Liver (tissue), 9 donors: ENCODE measurements around the gene ST3GAL3. TPM values are rescaled to one million over a fixed set of nuclear protein-coding genes. Genes with fewer than 3 reads are reported as not detected.

ENCODE experiments used
- DNase-seq: peaks from one replicate; pipeline ENCODE4 v3.0.0-alpha.2; 2017; ENCODE audit warnings: low spot score
- H3K27ac ChIP-seq, 2 donors: one replicate each; pipeline ENCODE4 v1.7.0; 2013; ENCODE audit warnings: inconsistent platforms in 2 of 2, low read length in 2 of 2, control low read depth in 1 of 2, low read depth in 1 of 2, mild to moderate bottlenecking in 1 of 2
- H3K27me3 ChIP-seq, 4 donors: one replicate each; pipeline versions ENCODE4 v1.6.1 to v1.7.0; 2013; ENCODE audit warnings: low read length in 3 of 4, inconsistent platforms in 1 of 4, mild to moderate bottlenecking in 1 of 4, moderate library complexity in 1 of 4; ENCODE audit not compliant: control insufficient read depth in 4 of 4, insufficient read depth in 4 of 4
- H3K36me3 ChIP-seq, 4 donors: one replicate each; pipeline versions ENCODE4 v1.6.1 to v1.7.0; 2013; ENCODE audit warnings: low read length in 3 of 4, mild to moderate bottlenecking in 3 of 4, low read depth in 1 of 4, moderate library complexity in 1 of 4; ENCODE audit not compliant: control insufficient read depth in 4 of 4, insufficient read depth in 3 of 4
- H3K4me1 ChIP-seq, 4 donors: one replicate each; pipeline versions ENCODE4 v1.6.1 to v1.7.0; 2013; ENCODE audit warnings: low read length in 3 of 4, mild to moderate bottlenecking in 3 of 4, moderate library complexity in 1 of 4; ENCODE audit not compliant: control insufficient read depth in 4 of 4, insufficient read depth in 4 of 4
- H3K4me3 ChIP-seq, 3 donors: one replicate each; pipeline versions ENCODE4 v1.6.1 to v1.7.0; 2013; ENCODE audit warnings: low read length in 3 of 3, control low read depth in 1 of 3, low read depth in 1 of 3, mild to moderate bottlenecking in 1 of 3
- H3K9ac ChIP-seq, 2 donors: one replicate each; pipeline ENCODE4 v1.7.0; 2013; ENCODE audit warnings: low read length in 2 of 2, mild to moderate bottlenecking in 2 of 2, moderate library complexity in 2 of 2, control low read depth in 1 of 2, low read depth in 1 of 2
- H3K9me3 ChIP-seq, 4 donors: one replicate each; pipeline versions ENCODE4 v1.6.1 to v1.7.0; 2013; ENCODE audit warnings: low read length in 3 of 4; ENCODE audit not compliant: control insufficient read depth in 4 of 4
- ATF3 ChIP-seq: IDR thresholded peaks from 2 replicates; pipeline ENCODE4 v1.6.1; 2016; ENCODE audit warnings: antibody characterized with exemption
- CTCF ChIP-seq: fragments of 150-350 bp; IDR thresholded peaks from 2 replicates; pipeline ENCODE4 v1.5.1; 2017; ENCODE audit warnings: improper control_type of control experiment, low read depth, low read length; ENCODE audit not compliant: missing input control
- EGR1 ChIP-seq, 2 donors: IDR thresholded peaks; 2 replicates each; pipeline ENCODE4 v1.6.1; 2016 to 2018; ENCODE audit warnings: antibody characterized with exemption in 2 of 2, low read depth in 2 of 2
- FOXA1 ChIP-seq: IDR thresholded peaks from 2 replicates; pipeline ENCODE4 v1.6.1; 2016; ENCODE audit warnings: antibody characterized with exemption
- FOXA2 ChIP-seq: IDR thresholded peaks from 2 replicates; pipeline ENCODE4 v1.6.1; 2016; ENCODE audit warnings: antibody characterized with exemption
- GABPA ChIP-seq, 2 donors: IDR thresholded peaks in 1 of 2; conservative IDR thresholded peaks in 1 of 2; 2 replicates each; pipeline ENCODE4 v1.6.1; 2016; ENCODE audit warnings: antibody characterized with exemption in 2 of 2, mild to moderate bottlenecking in 1 of 2, moderate library complexity in 1 of 2
- HNF4A ChIP-seq, 2 donors: conservative IDR thresholded peaks; 2 replicates each; pipeline ENCODE4 v1.6.1; 2016; ENCODE audit warnings: antibody characterized with exemption in 2 of 2, mild to moderate bottlenecking in 2 of 2
- HNF4G ChIP-seq: IDR thresholded peaks from 2 replicates; pipeline ENCODE4 v1.6.1; 2016; ENCODE audit warnings: antibody characterized with exemption
- MAX ChIP-seq: IDR thresholded peaks from 2 replicates; pipeline ENCODE4 v1.6.1; 2016; ENCODE audit warnings: antibody characterized with exemption
- NR2F2 ChIP-seq: IDR thresholded peaks from 2 replicates; pipeline ENCODE4 v1.6.1; 2016; ENCODE audit warnings: antibody characterized with exemption
- RAD21 ChIP-seq, 2 donors: IDR thresholded peaks; 2 replicates each; pipeline ENCODE4 v1.6.1; 2016; ENCODE audit warnings: antibody characterized with exemption in 2 of 2, mild to moderate bottlenecking in 2 of 2
- REST ChIP-seq: IDR thresholded peaks from 2 replicates; pipeline ENCODE4 v1.6.1; 2016; ENCODE audit warnings: antibody characterized with exemption, mild to moderate bottlenecking
- RXRA ChIP-seq, 2 donors: IDR thresholded peaks; 2 replicates each; pipeline ENCODE4 v1.6.1; 2017 to 2018; ENCODE audit warnings: antibody characterized with exemption in 2 of 2, mild to moderate bottlenecking in 1 of 2
- TAF1 ChIP-seq: conservative IDR thresholded peaks from 2 replicates; pipeline ENCODE4 v1.6.1; 2016; ENCODE audit warnings: antibody characterized with exemption, mild to moderate bottlenecking
- ZBTB33 ChIP-seq: IDR thresholded peaks from 2 replicates; pipeline ENCODE4 v1.6.1; 2016; ENCODE audit warnings: antibody characterized with exemption
- WGBS: extraction: QIAGEN DNeasy Blood & Tissue Kit; methylation state at CpG from one replicate; pipeline ENCODE4 v1.1.7; 2013; 5-methylcytosine and 5-hydroxymethylcytosine counted together
- polyA plus RNA-seq, 2 donors: library from polyadenylated mRNA; stranded (reverse) in 1 of 2; unstranded in 1 of 2; fragments of 200-250 nt in 1 of 2; fragments of >200 nt in 1 of 2; fragmentation: Nextera tagmentation in 1 of 2; extraction: Ambion mirVana in 1 of 2; gene quantifications; one replicate each; pipeline versions ENCODE4 v1.2.1 to v1.2.3, GENCODE V29; 2013 to 2015
- total RNA-seq, 2 donors: library from RNA; depleted of rRNA; stranded (reverse); fragments of >200 nt; gene quantifications; one replicate each; pipeline ENCODE4 v1.2.3, GENCODE V29; 2014
- donor health status: healthy.
- donor health status: healthy.
- donor health status: healthy.
- donor health status: healthy.
- donor health status: healthy.

Gene ST3GAL3
- total and polyA plus RNA-seq, 4 donors = 4.9 to 11.4 (median 8.1) TPM

DNA sequence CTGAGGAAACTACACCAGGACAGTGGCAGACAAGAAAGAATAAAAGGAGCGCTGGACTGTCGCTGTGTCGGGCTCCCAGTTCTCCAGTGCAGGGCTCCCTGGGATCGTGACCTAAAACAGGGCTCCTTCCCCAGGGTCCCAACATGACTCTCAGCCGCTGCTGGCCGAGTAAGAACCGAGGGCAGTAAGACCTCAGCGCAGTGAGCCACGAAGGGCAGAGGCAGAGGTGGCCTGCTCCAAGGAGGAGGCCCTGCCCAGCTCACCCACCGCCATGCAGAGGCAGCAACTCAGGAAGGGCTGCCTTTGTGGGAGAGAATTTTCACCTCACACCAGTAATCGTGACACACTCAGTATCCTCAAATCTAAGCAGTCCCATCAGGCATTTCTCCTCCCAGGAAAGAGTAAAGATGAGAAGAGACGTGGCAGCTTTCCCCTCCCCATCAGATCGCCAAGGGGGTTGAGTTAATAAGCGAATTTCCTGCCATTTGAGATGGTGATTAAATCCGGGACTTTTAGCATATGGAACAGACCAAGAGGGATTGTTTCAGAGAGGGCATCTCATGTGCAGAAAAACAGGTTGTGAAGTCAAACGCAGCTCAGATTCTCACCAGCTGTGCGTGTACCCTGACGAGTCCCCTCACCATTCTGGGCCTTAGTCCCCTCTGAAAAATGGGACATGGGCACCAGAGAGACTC, 206.5 kb downstream of the ST3GAL3 start:
- Histone ChIP-seq H3K9me3 (no peaks in the 10 kb centered on the region), H3K4me3 (no peak overlapping the region), H3K36me3 (peaks cover 0 to 2% (median 0%) of the 10 kb centered on the region in 4 donors), H3K27me3 (no peaks in the 10 kb centered on the region), H3K4me1 (no peaks in the 10 kb centered on the region), H3K9ac (no peak overlapping the region), H3K27ac (no peak overlapping the region)
- TF ChIP-seq RAD21 (IDR thresholded peaks at IDR 0.05) = no peak
- no peak for TF ChIP-seq EGR1 (IDR thresholded peaks at IDR 0.05; ENCODE audit: low read depth in 2 of 2)
- TF ChIP-seq REST = no peak
- no peak for TF ChIP-seq TAF1
- no peak for DNase-seq
- WGBS = 93% methylated on average over 18 of the region's 18 CpGs

DNA sequence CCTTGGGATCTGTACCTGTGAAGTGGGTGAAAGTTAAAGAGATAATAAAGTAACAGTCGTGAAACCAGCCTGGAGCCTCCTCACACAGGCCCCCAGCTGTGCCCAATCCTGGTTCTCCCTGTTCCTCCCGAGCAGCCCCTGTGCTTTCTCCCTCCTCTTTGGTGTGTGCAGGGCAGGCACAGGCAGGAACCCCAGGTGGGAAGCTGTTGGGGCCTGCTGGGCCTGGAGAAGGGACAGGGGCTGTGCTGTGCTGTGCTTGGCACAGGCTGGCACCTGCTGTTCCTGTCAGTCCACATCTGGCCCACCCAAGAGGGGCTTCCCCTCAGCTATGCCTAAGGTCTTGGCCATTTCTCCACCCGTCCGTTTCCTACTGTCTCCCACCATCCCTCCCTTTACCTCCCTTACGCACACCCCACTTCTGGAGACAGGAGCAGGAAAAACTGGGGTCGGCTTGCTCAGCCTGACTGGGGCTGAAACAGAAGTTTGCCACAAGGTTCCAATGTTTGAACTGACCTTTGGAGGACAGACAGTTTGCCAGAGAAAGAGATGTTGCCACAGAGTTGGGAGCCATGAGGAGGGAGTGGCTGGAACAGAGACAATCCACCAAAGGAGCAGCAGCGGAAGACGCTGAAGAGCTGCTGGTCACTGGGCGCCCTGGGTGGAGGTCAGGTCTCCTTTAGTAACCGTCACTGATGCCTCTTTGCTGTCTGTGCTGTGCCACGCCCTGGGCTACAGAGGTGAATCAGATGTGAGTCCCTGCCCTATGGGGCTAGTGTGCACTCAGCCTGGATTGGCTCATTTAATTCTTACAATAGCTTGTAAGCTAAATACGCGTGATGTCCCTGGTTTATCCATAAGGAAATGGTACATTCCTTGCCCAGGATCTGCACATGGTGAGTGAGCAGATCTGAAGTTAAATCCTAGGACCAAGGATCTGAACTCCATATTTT, 207.5 kb downstream of the ST3GAL3 start:
- H3K9ac ChIP-seq = no peak overlapping the region
- H3K4me1 ChIP-seq = no peaks in the 10 kb centered on the region
- DNase-seq = no peak
- WGBS = 95% methylated on average over 13 of the region's 13 CpGs
- no peak overlapping the region for H3K4me3 ChIP-seq
- H3K27ac ChIP-seq = no peak overlapping the region
- TF ChIP-seq HNF4G = no peak
- no peak for TF ChIP-seq TAF1
- no peak for TF ChIP-seq RXRA (IDR thresholded peaks at IDR 0.05)
- no peak for TF ChIP-seq ATF3
- TF ChIP-seq ZBTB33 = no peak
- TF ChIP-seq EGR1 (IDR thresholded peaks at IDR 0.05; ENCODE audit: low read depth in 2 of 2) = no peak
- no peak for TF ChIP-seq HNF4A (conservative IDR thresholded peaks at IDR 0.05)
- TF ChIP-seq MAX = no peak
- no peak for TF ChIP-seq GABPA (IDR thresholded peaks at IDR 0.05 in 1 of 2, conservative IDR thresholded peaks at IDR 0.05 in 1 of 2)
- TF ChIP-seq NR2F2 = no peak
- TF ChIP-seq RAD21 (IDR thresholded peaks at IDR 0.05) = no peak
- no peak for TF ChIP-seq FOXA2
- no peak for TF ChIP-seq REST
- no peak for TF ChIP-seq FOXA1
- no peak for TF ChIP-seq CTCF
- no peaks in the 10 kb centered on the region for H3K27me3 ChIP-seq
- peaks cover 0 to 2% (median 0%) of the 10 kb centered on the region in 4 donors for H3K36me3 ChIP-seq
- H3K9me3 ChIP-seq = no peaks in the 10 kb centered on the region
